Neural cell (in vitro differentiated cells): ENCODE measurements around the gene SLC36A2. TPM values are rescaled to one million over a fixed set of nuclear protein-coding genes. Genes with fewer than 3 reads are reported as not detected.

ENCODE experiments used
- H2AFZ ChIP-seq: fragments of 200-600, 300-800 bp; sonication (generic), shearing (Covaris generic); 2 replicates; pipeline ENCODE4 v1.6.0; 2014; ENCODE audit warnings: low read depth, mild to moderate bottlenecking, antibody characterized with exemption, low read length, moderate library complexity
- H3F3A ChIP-seq: fragments of 200-600 bp; shearing (Covaris generic); 2 replicates; pipeline ENCODE4 v1.6.1; 2016; ENCODE audit warnings: mild to moderate bottlenecking, moderate library complexity, mixed read lengths, antibody characterized with exemption, low read length; ENCODE audit not compliant: insufficient read depth, poor library complexity, severe bottlenecking
- H3K27ac ChIP-seq: fragments of 200-600, 300-800 bp; sonication (generic), shearing (Covaris generic); 2 replicates; pipeline ENCODE4 v1.5.1; 2014; ENCODE audit warnings: mild to moderate bottlenecking, low read length, moderate library complexity
- H3K27me3 ChIP-seq: fragments of 300-800, 200-600 bp; sonication (generic), shearing (Covaris generic); 2 replicates; pipeline ENCODE4 v1.6.0; 2014; ENCODE audit warnings: mild to moderate bottlenecking, low read depth, low read length, moderate library complexity; ENCODE audit not compliant: insufficient read depth
- H3K36me3 ChIP-seq: fragments of 300-800, 200-600 bp; sonication (generic), shearing (Covaris generic); 2 replicates; pipeline ENCODE4 v1.5.1; 2014; ENCODE audit warnings: mild to moderate bottlenecking, antibody characterized with exemption, low read length, moderate library complexity; ENCODE audit not compliant: insufficient read depth
- H3K4me2 ChIP-seq: fragments of 300-800, 200-600 bp; sonication (generic), shearing (Covaris generic); 2 replicates; pipeline ENCODE4 v1.6.0; 2014; ENCODE audit warnings: mild to moderate bottlenecking, low read length
- H3K4me3 ChIP-seq: fragments of 300-800, 200-600 bp; sonication (generic), shearing (Covaris generic); 2 replicates; pipeline ENCODE4 v1.5.1; 2014; ENCODE audit warnings: mild to moderate bottlenecking, low read length, moderate library complexity
- H3K79me2 ChIP-seq: fragments of 200-600 bp; shearing (Covaris generic); replicated peaks from 2 replicates; pipeline ENCODE4 v1.6.0; 2014; ENCODE audit warnings: mild to moderate bottlenecking, low read length, moderate library complexity; ENCODE audit not compliant: insufficient read depth
- H3K9ac ChIP-seq: fragments of 300-800, 200-600 bp; sonication (generic), shearing (Covaris generic); 2 replicates; pipeline ENCODE4 v1.6.1; 2016; ENCODE audit warnings: mild to moderate bottlenecking, low read length, mixed read lengths
- H3K9me2 ChIP-seq: fragments of 200-600 bp; shearing (Covaris generic); 2 replicates; pipeline ENCODE4 v1.6.1; 2016; ENCODE audit warnings: mild to moderate bottlenecking, low read length, mixed read lengths; ENCODE audit not compliant: insufficient read depth
- H3K9me3 ChIP-seq: fragments of 200-600, 300-800 bp; sonication (generic), shearing (Covaris generic); 2 replicates; pipeline ENCODE4 v1.6.1; 2016; ENCODE audit warnings: mild to moderate bottlenecking, mixed run types, low read length, moderate library complexity, mixed read lengths
- H4K20me1 ChIP-seq: fragments of 200-600 bp; shearing (Covaris generic); 2 replicates; pipeline ENCODE4 v1.6.1; 2016; ENCODE audit warnings: mild to moderate bottlenecking, mixed run types; ENCODE audit not compliant: insufficient read depth
- EP300 ChIP-seq: fragments of 450-650 bp; conservative IDR thresholded peaks from 2 replicates; pipeline ENCODE4 v1.6.1; 2014; ENCODE audit warnings: antibody characterized with exemption, mild to moderate bottlenecking, moderate library complexity; ENCODE audit not compliant: poor library complexity, severe bottlenecking
- EZH2 ChIP-seq: fragments of 200-600, 300-800 bp; shearing (Covaris generic), sonication (generic); IDR thresholded peaks from 2 replicates; pipeline ENCODE4 v1.6.1; 2014; ENCODE audit warnings: antibody characterized with exemption, low read length, borderline replicate concordance, mild to moderate bottlenecking; ENCODE audit not compliant: insufficient read depth, poor library complexity, severe bottlenecking
- MXI1 ChIP-seq: fragments of 450-650 bp; conservative IDR thresholded peaks from 2 replicates; pipeline ENCODE4 v1.6.1; 2014; ENCODE audit warnings: antibody characterized with exemption, mild to moderate bottlenecking; ENCODE audit not compliant: poor library complexity, severe bottlenecking
- POLR2AphosphoS5 ChIP-seq: IDR thresholded peaks from 2 replicates; pipeline ENCODE4 v1.6.1; 2012
- RAD21 ChIP-seq: fragments of 450-650 bp; conservative IDR thresholded peaks from 2 replicates; pipeline ENCODE4 v1.6.1; 2014; ENCODE audit warnings: antibody characterized with exemption, mild to moderate bottlenecking, moderate library complexity
- REST ChIP-seq: IDR thresholded peaks from 2 replicates; pipeline ENCODE4 v1.6.1; 2012; ENCODE audit warnings: borderline replicate concordance
- SMC3 ChIP-seq: fragments of 450-650 bp; conservative IDR thresholded peaks from 2 replicates; pipeline ENCODE4 v1.6.1; 2014; ENCODE audit warnings: antibody characterized with exemption, mild to moderate bottlenecking, moderate library complexity; ENCODE audit not compliant: poor library complexity
- TAF1 ChIP-seq: IDR thresholded peaks from 2 replicates; pipeline ENCODE4 v1.6.1; 2012; ENCODE audit warnings: low read depth
- polyA plus RNA-seq: library from polyadenylated mRNA; depleted of rRNA; stranded (reverse); fragments of >200 nt; gene quantifications from 2 replicates; pipeline ENCODE4 v1.2.3, GENCODE V29; 2014
- TF ChIP-seq, protein P1 (sequence below): fragments of 450-650 bp; IDR thresholded peaks from 2 replicates; pipeline ENCODE4 v1.5.1; 2014; ENCODE audit warnings: antibody characterized with exemption, mild to moderate bottlenecking, moderate library complexity; ENCODE audit not compliant: poor library complexity, severe bottlenecking

SLC36A2 gene
- polyA plus RNA-seq, 1 donor from 2014 or later, result not detected

GRCh38 chr5:151381899-151382298, 34.5 kb upstream of the SLC36A2 start:
- TF ChIP-seq REST (no peak), SMC3 (no peak), EP300 (no peak), RAD21 (no peak), POLR2AphosphoS5 (no peak), EZH2 (no peak), TAF1 (no peak), MXI1 (no peak)
- TF ChIP-seq, protein P1, sequence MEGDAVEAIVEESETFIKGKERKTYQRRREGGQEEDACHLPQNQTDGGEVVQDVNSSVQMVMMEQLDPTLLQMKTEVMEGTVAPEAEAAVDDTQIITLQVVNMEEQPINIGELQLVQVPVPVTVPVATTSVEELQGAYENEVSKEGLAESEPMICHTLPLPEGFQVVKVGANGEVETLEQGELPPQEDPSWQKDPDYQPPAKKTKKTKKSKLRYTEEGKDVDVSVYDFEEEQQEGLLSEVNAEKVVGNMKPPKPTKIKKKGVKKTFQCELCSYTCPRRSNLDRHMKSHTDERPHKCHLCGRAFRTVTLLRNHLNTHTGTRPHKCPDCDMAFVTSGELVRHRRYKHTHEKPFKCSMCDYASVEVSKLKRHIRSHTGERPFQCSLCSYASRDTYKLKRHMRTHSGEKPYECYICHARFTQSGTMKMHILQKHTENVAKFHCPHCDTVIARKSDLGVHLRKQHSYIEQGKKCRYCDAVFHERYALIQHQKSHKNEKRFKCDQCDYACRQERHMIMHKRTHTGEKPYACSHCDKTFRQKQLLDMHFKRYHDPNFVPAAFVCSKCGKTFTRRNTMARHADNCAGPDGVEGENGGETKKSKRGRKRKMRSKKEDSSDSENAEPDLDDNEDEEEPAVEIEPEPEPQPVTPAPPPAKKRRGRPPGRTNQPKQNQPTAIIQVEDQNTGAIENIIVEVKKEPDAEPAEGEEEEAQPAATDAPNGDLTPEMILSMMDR, result no peak
- Histone ChIP-seq H3K9ac (no peak overlapping the region), H3K79me2 (no peaks in the 10 kb centered on the region), H3K27me3 (no peaks in the 10 kb centered on the region), H3K27ac (no peak overlapping the region), H2AFZ (no peak overlapping the region), H3F3A (no peaks in the 10 kb centered on the region), H4K20me1 (no peaks in the 10 kb centered on the region), H3K36me3 (no peaks in the 10 kb centered on the region), H3K4me3 (no peak overlapping the region), H3K9me3 (no peaks in the 10 kb centered on the region), H3K4me2 (no peak overlapping the region), H3K9me2 (no peaks in the 10 kb centered on the region)

DNA sequence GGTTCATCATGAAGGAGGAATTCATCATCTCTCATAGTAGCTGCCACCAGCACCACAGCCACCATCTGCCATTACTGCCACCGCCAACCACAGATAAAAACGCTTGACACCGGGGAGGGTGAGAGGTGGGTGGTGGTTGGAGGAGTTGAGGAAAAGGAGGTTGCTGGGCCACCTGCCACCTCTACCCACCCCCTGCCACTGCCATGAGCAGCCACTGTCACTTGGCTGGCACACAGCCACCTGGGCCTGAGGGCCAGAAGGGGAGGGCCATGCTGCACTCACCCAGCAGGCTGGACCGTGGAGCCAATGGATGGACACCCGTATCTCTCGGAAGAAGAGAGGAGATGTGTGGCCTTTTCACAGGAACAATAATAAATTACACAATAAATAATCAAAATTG, 31.3 kb upstream of the SLC36A2 start:
- H3K27ac ChIP-seq, result no peak overlapping the region
- no peak overlapping the region for H3K4me3 ChIP-seq
- H3K79me2 ChIP-seq, result no peaks in the 10 kb centered on the region
- no peak overlapping the region for H2AFZ ChIP-seq
- no peak for TF ChIP-seq MXI1
- TF ChIP-seq POLR2AphosphoS5, result no peak
- TF ChIP-seq TAF1, result no peak
- TF ChIP-seq, protein P1, result no peak
- TF ChIP-seq RAD21, result no peak
- no peak for TF ChIP-seq EZH2
- no peak for TF ChIP-seq SMC3
- TF ChIP-seq EP300, result no peak
- no peak for TF ChIP-seq REST
- no peaks in the 10 kb centered on the region for H3F3A ChIP-seq
- no peaks in the 10 kb centered on the region for H3K36me3 ChIP-seq
- no peak overlapping the region for H3K9ac ChIP-seq
- no peak overlapping the region for H3K4me2 ChIP-seq
- H3K9me2 ChIP-seq, result no peaks in the 10 kb centered on the region
- no peaks in the 10 kb centered on the region for H3K27me3 ChIP-seq
- H3K9me3 ChIP-seq, result no peaks in the 10 kb centered on the region
- no peaks in the 10 kb centered on the region for H4K20me1 ChIP-seq
